Measurements from ENCODE around the gene XPR1.
"Not testable (repeated sequence)": the region's sequence is repeated elsewhere in the genome, so short reads cannot be mapped to it uniquely, and the experiment has no call there.

XPR1 gene

DNA sequence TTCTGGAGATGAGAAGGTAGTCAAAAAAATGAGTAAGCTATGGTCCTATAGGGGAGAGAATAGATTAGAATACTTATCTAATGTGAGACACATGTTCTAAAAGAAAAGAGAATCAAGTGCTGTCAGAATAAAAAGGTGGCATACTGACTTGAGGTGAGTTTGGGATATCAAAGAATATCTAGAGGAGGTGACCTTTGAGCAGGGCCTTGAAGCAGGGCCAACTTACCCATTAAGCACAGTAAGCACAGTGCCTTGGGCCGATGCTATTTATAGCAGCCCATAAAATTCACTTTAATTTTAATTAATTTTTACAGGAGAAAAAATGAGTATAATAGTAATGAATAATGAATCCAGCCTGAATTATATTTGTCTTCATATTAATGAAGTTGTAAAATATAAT lies 92.2 kb downstream of the XPR1 start:
- no peak for DNase-seq

DNA sequence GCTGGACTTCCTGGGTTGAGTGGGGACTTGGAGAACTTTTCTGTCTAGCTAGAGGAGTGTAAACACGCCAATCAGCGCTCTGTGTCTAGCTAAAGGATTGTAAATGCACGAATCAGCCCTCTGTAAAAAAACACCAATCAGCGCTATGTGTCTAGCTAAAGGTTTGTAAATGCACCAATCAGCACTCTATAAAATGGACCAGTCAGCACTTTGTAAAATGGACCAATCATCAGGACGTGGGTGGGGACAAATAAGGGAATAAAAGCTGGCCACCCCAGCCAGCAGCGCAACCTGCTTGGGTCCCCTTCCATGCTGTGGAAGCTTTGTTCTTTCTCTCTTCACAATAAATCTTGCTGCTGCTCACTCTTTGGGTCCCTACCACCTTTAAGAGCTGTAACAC lies 94.2 kb downstream of the XPR1 start:
- not testable (repeated sequence) for DNase-seq

DNA sequence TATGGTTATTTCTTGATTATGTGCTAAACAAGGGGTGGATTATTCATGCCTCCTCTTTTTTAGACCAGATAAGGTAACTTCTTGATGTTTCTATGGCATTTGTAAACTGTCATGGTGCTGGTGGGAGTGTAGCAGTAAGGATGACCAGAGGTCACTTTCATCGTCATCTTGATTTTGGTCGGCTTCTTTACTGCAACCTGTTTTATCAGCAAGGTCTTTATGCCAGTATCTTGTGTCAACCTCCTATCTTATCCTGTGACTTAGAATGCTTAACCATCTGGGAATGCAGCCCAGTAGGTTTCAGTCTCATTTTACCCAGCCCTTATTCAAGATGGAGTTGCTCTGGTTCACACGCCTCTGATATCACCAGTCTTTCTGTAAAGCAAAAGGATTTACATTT lies 95.9 kb downstream of the XPR1 start:
- DNase-seq, result not testable (repeated sequence)

DNA sequence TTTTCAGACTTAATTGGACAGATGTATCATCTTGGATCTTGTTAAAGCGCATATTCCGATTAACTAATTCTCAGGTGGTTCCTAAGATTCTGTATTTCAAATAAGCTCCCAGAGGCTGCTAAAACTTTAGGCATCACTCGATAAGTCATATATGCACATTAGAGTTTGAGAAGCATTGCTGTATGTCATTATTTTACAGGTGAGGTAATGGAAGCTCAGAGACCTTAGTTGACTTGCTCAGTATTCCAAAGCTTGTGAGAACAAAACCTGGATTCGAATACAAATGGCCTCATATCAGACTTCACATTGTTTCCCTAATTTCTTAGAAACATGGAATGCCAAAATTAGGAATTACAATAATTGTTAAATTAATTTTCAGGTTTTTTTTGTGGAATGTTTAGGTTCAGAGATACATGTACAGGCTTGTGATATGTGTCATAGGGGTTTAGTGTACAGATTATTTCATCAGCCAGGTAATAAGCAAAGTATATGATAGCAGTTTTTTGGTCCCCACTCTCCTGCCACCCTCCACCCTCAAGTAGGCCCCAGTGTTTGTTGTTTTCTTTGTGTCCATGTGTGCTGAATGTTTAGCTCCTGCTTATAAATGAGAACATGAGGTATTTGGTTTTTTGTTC lies 96.8 kb downstream of the XPR1 start:
- DNase-seq, result no peak

DNA sequence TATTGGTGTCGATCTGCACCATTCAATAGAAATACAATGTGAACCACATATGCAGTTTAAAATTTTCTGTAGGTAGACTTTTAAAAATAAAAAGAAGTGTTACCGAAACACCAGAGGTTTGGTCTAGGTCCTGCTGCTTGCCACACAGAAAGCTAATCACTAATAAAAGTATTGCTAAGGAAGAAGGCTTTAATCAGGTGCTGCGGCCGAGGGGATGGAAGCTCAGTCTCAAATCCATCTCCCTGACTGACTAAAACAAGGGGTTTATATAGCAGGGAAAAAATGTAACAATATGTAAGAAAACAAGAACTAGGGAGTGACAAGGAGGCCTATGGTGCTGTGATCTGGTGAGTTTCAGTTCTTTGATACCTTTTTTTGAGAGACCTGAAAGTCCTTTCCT lies 99.3 kb downstream of the XPR1 start:
- DNase-seq, result no peak

DNA sequence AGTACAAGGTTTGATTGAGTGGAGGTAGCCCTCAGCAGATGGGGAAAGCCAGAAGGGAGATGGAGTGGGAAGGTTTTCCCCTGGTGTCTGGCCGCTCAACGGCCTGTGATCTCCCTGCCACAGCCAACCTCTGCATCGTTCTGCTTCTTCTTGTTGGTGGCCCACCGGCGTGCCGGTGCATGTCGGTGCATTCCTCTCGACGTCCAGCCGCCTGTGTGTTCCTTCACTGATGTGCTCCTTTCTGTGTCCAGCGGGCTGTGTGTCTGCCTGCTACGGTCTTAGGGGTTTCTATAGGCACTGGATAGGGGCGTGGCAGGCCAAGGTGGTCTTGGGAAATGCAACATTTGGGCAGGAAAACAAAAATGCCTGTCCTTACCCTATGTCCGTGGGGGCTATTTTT lies 101.0 kb downstream of the XPR1 start:
- no peak for DNase-seq

DNA sequence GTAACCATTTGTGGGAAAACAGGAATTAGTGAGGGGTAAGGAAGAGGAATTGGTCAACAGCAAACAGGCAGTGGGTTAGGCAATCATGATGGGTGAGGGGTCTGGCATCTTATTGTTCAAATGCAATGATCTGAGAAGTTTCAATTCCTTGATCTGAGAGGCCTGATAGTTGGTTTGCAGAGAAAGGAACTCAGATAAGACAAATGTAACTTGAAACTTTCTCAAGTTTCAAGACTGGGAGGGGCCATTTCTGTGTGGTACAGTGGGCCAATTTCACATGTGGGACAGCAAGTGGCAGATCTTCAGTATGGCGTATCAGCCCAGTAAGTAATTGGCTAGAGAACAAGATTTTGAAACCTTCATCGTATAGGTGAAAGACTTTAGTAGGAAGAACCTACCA lies 102.5 kb downstream of the XPR1 start:
- no peak for DNase-seq

DNA sequence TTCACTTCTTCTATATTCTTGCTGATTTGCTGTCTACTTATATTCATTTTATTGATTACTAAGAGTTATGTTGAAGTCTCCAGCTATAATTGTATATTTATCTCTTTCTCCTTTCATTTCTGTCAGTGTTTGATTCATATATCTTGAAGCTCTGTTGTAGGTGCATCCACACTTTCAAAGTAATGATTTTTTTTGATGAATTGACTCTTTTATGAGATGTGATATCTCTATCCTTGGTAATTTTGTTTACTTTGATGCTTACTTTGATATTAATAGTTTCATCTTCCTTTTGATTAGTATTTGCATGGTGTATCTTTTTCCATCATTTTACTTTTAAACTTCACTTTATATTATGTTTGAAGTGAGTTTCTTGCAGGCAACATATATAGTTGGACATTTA lies 110.8 kb downstream of the XPR1 start:
- DNase-seq, result no peak

DNA sequence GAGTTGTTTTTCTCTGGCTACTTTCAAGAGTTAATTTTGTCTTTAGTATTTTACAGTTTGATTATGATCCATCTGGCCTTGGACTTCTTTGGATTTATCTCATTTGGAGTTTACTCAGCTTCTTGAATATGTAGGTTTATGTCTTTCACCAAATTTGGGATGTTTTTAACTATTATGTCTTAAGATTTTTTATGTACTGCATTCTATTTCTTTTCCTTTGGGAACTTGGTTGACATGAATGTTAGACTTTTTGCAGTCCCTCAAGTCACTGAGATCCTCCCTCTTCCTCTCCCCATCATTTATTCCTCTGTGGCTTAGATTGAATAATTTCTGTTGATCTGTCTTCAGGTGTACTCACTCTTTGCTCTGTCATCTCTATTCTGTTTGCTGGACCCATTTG lies 112.0 kb downstream of the XPR1 start:
- no peak for DNase-seq

DNA sequence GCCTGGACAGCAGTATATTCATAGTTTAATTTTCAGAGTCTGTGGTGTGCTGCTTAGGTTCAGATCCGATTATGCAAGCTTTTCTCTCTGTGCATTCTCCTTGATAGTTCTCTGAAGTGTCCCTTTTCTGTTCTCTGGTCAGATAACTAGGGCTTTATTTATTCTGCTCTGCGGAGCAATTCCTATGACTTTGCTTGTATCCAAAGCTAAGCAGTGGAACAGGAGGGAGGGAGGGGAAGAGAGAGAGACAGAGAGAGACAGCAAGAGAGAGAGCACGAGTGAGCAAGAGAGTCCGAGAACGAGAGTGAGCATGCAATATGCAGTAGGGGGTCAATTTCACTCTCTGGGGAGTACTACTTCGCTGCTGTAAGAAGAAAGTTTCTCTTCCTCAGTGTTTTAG lies 113.3 kb downstream of the XPR1 start:
- no peak for DNase-seq

DNA sequence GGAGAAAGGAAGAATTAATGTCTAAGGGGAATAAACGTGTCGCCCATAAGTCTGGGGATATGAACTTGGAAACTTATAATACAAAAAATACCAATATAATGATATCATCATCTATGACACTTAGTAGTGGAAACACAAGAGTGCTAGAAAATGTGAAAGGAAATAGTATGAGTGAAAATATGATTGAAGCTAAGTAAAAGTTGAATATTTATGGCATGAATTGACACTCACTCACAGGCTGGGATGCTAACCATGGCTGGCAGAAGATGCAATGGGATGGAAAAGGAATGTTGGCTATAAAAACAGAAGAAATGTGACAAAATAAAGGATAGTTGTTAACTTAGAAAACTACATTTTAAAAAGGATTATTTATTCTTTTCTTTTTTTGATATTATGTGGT lies 120.1 kb downstream of the XPR1 start:
- no peak for DNase-seq

DNA sequence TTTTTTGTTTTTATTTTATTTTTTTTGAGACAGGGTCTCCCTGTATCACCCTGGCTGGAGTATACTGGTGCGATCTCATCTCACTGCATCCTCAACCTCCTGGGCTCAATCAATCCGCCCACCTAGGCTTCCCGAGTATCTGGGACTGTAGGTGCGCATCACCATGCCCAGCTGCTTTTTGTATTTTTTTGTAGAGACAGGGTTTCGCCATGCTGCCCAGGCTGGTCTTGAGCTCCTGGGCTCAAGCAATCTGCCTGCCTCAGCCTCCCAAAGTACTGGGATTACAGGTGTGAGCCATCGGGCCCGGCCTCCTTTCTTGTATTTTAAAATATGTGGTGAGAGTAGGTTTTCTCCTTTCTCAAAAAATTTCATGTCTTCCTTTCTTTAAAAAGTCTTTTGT lies 122.6 kb downstream of the XPR1 start:
- no peak for DNase-seq

DNA sequence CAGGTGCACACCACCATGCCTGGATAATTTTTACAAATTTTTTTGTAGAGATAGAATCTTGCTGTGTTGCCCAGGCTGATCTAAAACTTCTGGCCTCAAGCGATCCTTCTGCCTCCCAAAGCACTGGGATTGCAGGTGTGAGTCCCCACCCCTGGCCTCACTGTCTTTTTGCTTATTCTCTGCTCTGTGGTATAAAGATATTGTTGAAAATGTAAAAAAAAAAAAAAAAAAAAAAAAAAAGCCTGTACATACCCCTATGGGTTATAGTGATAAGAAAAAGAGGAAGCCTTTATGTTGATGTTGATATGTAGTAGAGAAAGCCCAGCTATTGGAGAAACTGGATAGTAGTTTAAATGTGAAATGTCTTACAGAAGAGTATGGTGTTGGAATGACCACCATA lies 125.8 kb downstream of the XPR1 start:
- DNase-seq, result no peak

DNA sequence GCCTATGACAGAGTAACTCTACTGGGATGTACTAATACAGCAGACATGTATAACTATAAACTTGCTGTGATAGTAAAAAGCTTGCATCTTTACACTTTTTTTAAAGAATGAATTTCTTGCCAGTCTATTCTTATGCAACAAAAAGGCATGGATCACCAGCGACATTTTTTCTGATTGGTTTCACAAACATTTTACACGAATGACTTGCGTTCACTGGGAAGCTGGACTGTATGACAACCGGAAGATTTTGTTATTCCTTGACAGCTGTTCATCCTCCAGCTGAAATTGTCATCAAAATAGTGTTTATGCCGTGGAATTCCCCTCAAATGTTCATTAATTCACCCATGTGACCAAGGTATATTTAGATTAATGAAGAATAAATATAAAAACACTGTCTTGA lies 131.0 kb downstream of the XPR1 start:
- DNase-seq, result no peak

DNA sequence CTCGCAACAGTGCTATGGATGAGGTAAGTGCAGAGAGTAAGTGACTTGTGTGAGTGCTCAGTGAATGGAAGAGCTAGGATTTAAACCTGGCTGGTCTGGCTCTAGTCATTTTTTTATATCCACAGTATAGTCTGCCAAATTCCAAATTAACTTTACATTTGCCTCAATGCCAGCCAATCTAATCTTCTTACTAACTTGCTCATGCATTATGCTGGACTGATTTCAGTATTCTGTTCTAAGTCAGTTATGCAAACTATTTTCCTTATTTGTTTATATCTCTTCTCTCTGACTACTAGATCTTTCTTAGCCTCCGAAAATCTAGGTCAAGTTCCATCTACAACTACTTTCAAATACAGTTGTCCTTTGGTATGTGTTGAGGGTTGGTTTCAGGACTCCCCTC lies 133.3 kb downstream of the XPR1 start:
- DNase-seq, result no peak

DNA sequence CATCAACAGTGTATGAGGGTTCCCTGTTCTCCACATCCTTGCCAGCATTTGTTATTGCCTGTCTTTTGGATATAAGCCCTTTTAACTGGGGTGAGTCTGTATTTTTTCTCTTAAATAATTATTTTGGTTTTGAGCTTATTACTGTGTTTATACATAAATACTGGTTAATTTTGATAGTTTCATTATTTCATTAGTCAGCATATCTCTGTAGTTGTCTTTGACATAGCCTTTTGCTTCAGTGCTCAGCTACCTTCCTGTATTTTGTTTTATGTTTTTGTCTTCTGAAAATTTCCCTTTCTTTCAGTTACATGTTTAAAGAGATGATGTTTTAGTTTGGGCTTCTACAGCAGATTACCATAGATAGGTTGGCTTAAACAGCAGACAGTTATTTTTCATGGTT lies 138.1 kb downstream of the XPR1 start:
- DNase-seq, result no peak

DNA sequence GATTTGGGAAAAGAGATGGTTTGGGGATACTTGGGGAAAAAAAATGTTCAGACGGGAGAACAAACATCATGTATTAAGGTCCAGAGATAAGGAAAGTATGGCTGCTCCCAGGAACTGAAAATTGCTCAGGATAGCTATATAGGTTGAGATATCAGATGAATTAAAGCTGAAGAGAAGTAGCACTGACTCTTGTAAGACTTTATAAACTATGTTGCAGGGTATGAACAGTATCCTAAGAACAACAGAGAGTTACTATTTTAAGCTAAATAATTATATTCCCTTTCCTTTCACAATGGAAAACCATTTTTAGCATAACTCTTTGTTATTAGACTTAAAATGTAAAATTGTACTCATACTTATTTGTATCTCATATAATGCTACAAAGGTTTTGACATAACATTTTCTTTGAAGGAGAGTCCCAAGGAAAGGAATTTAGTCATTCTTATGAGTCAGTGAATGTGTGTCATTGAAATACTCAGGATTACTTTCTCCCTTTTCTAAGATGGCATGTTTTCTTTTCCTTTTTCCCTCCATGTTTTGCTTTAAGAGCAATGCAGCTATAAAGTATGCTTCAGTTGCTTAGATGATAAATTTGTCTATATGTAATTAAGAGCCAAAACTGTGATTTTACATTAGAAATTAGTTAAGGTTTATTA lies 141.5 kb downstream of the XPR1 start:
- no peak for DNase-seq

DNA sequence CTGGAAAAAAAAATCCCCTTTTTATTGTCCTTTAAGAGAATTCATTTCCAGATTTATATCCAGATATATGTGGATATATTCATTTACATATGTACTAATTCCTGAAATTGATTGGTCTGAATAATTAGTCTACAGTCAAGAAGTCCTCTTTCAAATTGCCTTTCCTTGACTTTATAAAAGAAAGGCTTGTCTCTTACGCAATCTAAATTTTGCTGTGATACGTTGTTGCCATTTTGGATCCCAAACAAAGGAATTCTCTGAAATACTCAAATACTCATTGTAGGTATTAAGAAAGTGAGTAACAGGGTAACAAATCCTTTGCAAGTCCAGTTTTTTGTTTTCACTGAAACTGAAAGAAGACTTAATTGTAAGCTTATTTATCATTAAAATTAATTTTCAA lies 144.0 kb downstream of the XPR1 start:
- no peak for DNase-seq

DNA sequence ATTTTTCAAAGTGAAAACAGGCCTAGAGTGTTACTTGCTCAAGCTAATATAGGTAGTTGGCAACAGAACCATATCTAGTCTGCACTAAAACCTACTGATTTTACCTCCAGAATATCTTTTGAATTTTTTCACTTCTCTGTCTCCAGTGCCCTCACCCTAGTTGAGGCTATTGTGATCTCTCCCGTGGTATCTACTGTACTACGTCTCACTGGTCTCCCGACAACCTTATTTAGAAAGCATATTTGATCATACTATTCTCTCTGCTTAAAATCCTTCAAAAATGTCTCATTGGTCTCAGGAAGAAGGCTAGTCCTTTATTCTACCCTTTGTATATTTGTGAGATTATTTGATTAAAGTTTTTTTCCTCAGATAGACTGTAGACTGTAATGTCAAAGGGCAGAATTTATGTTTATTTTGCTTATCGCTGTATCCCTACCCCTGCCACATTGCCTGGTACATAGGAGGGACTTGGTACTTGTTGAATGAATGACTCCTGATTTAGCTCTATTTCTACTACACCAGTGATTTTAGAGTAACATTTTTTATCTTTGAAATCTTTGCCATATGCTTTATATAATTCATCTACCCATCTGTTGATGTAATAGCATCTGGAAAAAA lies 145.4 kb downstream of the XPR1 start:
- DNase-seq, result no peak

DNA sequence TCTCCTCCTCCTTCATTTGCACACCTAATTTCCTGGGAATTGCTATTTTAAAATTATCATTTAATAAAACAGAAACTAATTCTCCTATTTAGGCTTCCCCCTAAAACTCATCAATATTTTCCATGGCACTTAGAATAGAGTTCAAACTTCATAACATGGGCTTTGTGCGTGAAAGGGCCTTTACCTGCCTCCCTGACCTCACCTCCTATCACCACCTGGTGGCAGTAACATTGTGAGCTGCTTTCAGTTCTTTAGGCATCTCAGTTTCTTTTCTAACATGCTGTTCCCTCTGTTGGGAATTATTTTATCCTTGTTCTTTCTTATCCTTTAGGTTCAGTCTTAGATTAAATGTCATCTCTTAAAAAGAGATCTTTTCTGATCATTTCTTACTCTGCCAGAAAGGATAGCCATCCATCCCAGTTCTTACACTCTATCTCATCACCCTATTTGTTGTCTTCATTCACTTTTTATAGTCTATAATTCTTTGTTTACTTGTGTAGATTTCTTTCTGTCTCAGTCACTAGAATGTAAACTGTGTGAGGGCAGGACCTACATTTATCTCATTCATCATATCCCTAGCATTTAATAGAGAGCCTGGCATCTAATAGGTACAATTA lies 147.1 kb downstream of the XPR1 start:
- DNase-seq, result no peak

DNA sequence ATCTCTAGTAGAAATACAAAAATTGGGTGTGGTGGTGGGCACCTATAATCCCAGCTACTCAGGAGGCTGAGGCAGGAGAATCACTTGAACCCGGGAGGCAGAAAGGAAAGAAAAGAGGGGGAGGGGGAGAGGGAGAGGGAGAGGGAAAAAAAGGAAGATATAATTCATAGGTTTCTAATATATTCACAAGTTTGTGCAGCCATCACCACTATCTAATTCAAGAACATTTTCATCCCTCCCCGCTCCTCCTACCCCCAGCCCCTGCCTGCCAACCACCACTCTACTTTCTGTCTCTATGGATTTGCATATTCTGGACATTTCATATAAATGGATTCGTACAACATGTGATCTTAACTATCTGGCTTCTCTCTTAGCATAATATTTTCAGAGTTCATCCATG lies 147.8 kb downstream of the XPR1 start:
- no peak for DNase-seq

DNA sequence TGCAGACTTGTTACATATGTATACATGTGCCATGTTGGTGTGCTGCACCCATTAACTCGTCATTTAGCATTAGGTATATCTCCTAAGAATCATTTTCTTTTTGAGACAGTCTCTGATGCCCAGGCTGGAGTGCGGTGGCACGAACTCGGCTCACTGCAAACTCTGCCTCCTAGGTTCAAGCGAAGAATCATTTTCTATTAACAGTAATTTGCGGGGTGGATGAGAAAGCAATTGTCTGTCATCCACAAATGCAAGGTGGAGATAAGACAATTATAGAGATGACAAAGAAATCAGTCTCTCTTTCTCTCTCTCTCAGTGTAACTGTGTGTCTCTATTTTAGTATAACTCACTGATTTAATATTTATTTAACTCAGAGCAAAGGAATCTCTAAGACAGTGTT lies 149.9 kb downstream of the XPR1 start:
- DNase-seq, result no peak

DNA sequence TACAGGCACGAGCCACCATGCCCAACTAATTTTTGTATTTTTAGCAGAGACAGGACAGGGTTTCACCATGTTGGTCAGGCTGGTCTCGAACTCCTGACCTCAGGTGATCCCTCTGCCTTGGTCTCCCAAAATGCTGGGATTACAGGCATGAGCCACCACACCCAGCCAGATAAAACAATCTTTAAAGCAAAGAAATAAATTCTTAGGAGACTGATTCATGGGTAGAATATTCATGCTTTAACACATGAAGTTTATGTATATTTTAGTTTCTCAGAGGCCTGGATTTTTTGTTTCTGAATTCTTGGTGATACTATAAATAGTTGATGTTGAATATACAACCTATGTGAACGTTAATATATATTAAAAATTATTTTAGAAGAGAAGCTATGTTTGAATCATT lies 153.5 kb downstream of the XPR1 start:
- DNase-seq, result no peak

DNA sequence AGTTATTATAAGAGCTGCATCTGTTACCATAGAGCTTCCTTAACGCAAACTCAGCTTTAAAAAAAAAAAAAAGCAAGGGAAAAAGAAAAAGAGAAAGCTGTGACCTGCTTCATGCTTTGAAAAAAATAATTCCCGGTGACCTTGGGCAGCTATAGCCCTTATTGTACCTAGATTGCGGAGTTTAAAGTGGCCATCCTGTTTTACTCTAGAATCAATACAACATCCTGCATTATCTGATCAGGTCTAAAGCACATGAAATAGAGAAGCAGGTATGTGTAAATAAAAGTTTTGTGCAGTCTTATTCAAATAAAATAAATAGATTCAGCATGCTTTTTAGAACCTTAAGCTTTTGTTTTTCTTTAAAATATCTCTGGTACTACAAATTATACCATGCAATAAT lies 154.1 kb downstream of the XPR1 start:
- DNase-seq, result no peak

All from cortex of kidney (tissue), 1 donor.